HEK293 (cell line): Measurements from ENCODE around the gene MAP1LC3B2.

Source experiments
- CTCF ChIA-PET: fragments of 350-600 bp; formaldehyde crosslinking; extraction: SDS; loops from one replicate; lab custom pipeline; 2021; ENCODE audit warnings: antibody characterized with exemption; lab: Yijun Ruan, JAX
- POLR2A ChIA-PET: fragments of 300-600 bp; formaldehyde crosslinking; extraction: SDS; loops from one replicate; lab custom pipeline; 2020; ENCODE audit warnings: antibody characterized with exemption, inconsistent platforms; lab: Yijun Ruan, JAX
- H3K27ac ChIP-seq: fragments of 200-500 bp; sonication (Bioruptor generic); 2 replicates; pipeline ENCODE4 v1.5.1; 2014; ENCODE audit warnings: low read depth, low read length, control low read depth, inconsistent platforms; ENCODE audit errors: extremely low read depth
- H3K36me3 ChIP-seq, 2 experiments: fragments of 200-500 bp in 1 of 2; sonication (Bioruptor generic) in 1 of 2; 1 replicate in 1 of 2; 2 replicates in 1 of 2; pipeline ENCODE4 v1.5.1; 2014 to 2017; ENCODE audit warnings: inconsistent platforms in 2 of 2, low read length in 2 of 2; ENCODE audit not compliant: control insufficient read depth in 2 of 2, insufficient read depth in 1 of 2
- H3K4me1 ChIP-seq: fragments of 200-500 bp; sonication (Bioruptor generic); 2 replicates; pipeline ENCODE4 v1.5.1; 2014; ENCODE audit warnings: mild to moderate bottlenecking, low read length, inconsistent platforms; ENCODE audit not compliant: control insufficient read depth, insufficient read depth
- H3K4me3 ChIP-seq: 2 replicates; pipeline ENCODE4 v1.5.1; 2011; ENCODE audit warnings: low read depth, mild to moderate bottlenecking, control low read depth, low read length, moderate library complexity
- H3K9me3 ChIP-seq: fragments of 200-500 bp; sonication (Bioruptor generic); 2 replicates; pipeline ENCODE4 v1.5.1; 2014; ENCODE audit warnings: low read depth, low read length, inconsistent platforms; ENCODE audit not compliant: control insufficient read depth, insufficient read depth
- BCL11A ChIP-seq: fragments of 450-650 bp; formaldehyde crosslinking; IDR thresholded peaks from 2 replicates; pipeline ENCODE4 v1.5.1; 2016; ENCODE audit warnings: low read depth, missing biosample characterization, missing genetic modification characterization
- MYNN ChIP-seq: fragments of 450-650 bp; formaldehyde crosslinking; IDR thresholded peaks from 2 replicates; pipeline ENCODE4 v1.5.1; 2016; ENCODE audit warnings: missing biosample characterization, missing genetic modification characterization, borderline replicate concordance
- ZNF132 ChIP-seq: fragments of 450-650 bp; formaldehyde crosslinking; IDR thresholded peaks from 2 replicates; pipeline ENCODE4 v1.5.1; 2017; ENCODE audit warnings: missing biosample characterization, missing genetic modification characterization, borderline replicate concordance
- ZNF133 ChIP-seq: fragments of 450-650 bp; formaldehyde crosslinking; IDR thresholded peaks from 2 replicates; pipeline ENCODE4 v1.5.1; 2016; ENCODE audit warnings: missing biosample characterization, missing genetic modification characterization
- ZNF335 ChIP-seq: fragments of 450-650 bp; formaldehyde crosslinking; conservative IDR thresholded peaks from 2 replicates; pipeline ENCODE4 v1.5.1; 2016; ENCODE audit warnings: missing biosample characterization, missing genetic modification characterization
- ZNF426 ChIP-seq: fragments of 450-650 bp; formaldehyde crosslinking; IDR thresholded peaks from 2 replicates; pipeline ENCODE4 v1.5.1; 2017; ENCODE audit warnings: missing biosample characterization, missing genetic modification characterization, mild to moderate bottlenecking, inconsistent platforms, moderate library complexity
- ZNF558 ChIP-seq: fragments of 450-650 bp; formaldehyde crosslinking; IDR thresholded peaks from 2 replicates; pipeline ENCODE4 v1.5.1; 2016; ENCODE audit warnings: missing biosample characterization, missing genetic modification characterization
- ZNF560 ChIP-seq: fragments of 450-650 bp; formaldehyde crosslinking; IDR thresholded peaks from 2 replicates; pipeline ENCODE4 v1.5.1; 2017; ENCODE audit warnings: missing biosample characterization, missing genetic modification characterization, borderline replicate concordance
- ZNF596 ChIP-seq: fragments of 450-650 bp; IDR thresholded peaks from 2 replicates; pipeline ENCODE4 v1.5.0; 2018; ENCODE audit warnings: missing biosample characterization, mild to moderate bottlenecking, missing genetic modification characterization, moderate library complexity
- ZNF623 ChIP-seq: fragments of 450-650 bp; formaldehyde crosslinking; IDR thresholded peaks from 2 replicates; pipeline ENCODE4 v1.5.1; 2016; ENCODE audit warnings: missing biosample characterization, missing genetic modification characterization
- ZNF658 ChIP-seq: fragments of 450-650 bp; formaldehyde crosslinking; IDR thresholded peaks from 2 replicates; pipeline ENCODE4; 2016; ENCODE audit warnings: missing biosample characterization, missing genetic modification characterization
- TF ChIP-seq, protein P1 (sequence below): fragments of 450-650 bp; formaldehyde crosslinking; IDR thresholded peaks from 2 replicates; pipeline ENCODE4 v1.5.1; 2016; ENCODE audit warnings: missing biosample characterization, missing genetic modification characterization
- TF ChIP-seq, protein P2 (sequence below): fragments of 450-650 bp; IDR thresholded peaks from 2 replicates; pipeline ENCODE4 v1.5.1; 2018; ENCODE audit warnings: missing biosample characterization, mild to moderate bottlenecking, missing genetic modification characterization
- TF ChIP-seq, protein P3 (sequence below): fragments of 450-650 bp; formaldehyde crosslinking; conservative IDR thresholded peaks from 2 replicates; pipeline ENCODE4 v1.5.1; 2016; ENCODE audit warnings: low read depth, missing biosample characterization, missing genetic modification characterization
- TF ChIP-seq, protein P4 (sequence below): fragments of 450-650 bp; formaldehyde crosslinking; IDR thresholded peaks from 2 replicates; pipeline ENCODE4 v1.5.1; 2016; ENCODE audit warnings: missing biosample characterization, missing genetic modification characterization
- TF ChIP-seq, protein P5 (sequence below): fragments of 450-650 bp; formaldehyde crosslinking; IDR thresholded peaks from 2 replicates; pipeline ENCODE4 v1.5.1; 2017; ENCODE audit warnings: missing biosample characterization, mild to moderate bottlenecking, missing genetic modification characterization, moderate library complexity

MAP1LC3B2 gene

DNA sequence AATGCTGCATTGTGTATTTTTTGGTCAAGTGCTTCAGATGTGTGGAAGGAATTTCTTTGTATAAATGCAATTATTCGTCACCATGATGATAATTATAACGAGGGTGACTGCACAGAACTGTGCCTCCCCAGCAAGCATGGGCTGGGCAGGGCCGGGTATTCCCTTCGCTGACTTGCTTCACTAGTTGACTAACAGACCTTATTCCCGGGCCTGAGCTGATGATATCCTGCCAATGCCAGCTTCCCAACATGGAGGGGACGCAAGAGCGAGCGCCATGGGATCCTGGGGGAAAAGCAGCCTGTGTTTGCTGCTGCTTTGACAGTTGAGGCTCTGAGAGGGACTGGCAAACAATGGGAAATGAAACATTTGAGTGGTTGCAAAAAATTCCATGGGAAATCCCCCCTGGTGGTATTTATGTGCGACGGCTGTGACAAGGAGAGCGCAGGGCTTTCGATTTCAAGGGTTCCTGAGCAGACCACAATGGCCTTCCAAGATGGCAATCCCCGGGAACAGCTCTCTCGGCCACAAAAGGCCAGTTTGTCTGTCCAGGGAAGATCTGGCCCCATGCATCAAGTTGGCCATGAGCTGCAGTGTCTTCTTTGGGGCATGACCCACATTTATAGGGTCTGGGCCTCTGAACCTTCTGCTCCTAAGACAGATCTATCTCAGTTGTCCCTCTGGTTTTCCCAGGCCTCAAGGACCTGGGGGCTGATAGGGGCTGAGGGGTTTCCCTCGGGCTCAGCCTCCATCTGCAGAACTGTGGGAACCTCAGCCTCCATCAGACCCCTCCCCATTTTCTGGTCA is 21.9 kb upstream of the MAP1LC3B2 start (continued):
- TF ChIP-seq, protein P1, sequence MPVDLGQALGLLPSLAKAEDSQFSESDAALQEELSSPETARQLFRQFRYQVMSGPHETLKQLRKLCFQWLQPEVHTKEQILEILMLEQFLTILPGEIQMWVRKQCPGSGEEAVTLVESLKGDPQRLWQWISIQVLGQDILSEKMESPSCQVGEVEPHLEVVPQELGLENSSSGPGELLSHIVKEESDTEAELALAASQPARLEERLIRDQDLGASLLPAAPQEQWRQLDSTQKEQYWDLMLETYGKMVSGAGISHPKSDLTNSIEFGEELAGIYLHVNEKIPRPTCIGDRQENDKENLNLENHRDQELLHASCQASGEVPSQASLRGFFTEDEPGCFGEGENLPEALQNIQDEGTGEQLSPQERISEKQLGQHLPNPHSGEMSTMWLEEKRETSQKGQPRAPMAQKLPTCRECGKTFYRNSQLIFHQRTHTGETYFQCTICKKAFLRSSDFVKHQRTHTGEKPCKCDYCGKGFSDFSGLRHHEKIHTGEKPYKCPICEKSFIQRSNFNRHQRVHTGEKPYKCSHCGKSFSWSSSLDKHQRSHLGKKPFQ (tag by site-specific recombination) = no peak
- TF ChIP-seq, protein P2, sequence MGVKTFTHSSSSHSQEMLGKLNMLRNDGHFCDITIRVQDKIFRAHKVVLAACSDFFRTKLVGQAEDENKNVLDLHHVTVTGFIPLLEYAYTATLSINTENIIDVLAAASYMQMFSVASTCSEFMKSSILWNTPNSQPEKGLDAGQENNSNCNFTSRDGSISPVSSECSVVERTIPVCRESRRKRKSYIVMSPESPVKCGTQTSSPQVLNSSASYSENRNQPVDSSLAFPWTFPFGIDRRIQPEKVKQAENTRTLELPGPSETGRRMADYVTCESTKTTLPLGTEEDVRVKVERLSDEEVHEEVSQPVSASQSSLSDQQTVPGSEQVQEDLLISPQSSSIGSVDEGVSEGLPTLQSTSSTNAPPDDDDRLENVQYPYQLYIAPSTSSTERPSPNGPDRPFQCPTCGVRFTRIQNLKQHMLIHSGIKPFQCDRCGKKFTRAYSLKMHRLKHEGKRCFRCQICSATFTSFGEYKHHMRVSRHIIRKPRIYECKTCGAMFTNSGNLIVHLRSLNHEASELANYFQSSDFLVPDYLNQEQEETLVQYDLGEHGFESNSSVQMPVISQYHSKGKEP (tag by site-specific recombination) = no peak
- TF ChIP-seq ZNF658 (no peak), ZNF335 (no peak), ZNF558 (tag by site-specific recombination) (no peak)
- TF ChIP-seq, protein P3, sequence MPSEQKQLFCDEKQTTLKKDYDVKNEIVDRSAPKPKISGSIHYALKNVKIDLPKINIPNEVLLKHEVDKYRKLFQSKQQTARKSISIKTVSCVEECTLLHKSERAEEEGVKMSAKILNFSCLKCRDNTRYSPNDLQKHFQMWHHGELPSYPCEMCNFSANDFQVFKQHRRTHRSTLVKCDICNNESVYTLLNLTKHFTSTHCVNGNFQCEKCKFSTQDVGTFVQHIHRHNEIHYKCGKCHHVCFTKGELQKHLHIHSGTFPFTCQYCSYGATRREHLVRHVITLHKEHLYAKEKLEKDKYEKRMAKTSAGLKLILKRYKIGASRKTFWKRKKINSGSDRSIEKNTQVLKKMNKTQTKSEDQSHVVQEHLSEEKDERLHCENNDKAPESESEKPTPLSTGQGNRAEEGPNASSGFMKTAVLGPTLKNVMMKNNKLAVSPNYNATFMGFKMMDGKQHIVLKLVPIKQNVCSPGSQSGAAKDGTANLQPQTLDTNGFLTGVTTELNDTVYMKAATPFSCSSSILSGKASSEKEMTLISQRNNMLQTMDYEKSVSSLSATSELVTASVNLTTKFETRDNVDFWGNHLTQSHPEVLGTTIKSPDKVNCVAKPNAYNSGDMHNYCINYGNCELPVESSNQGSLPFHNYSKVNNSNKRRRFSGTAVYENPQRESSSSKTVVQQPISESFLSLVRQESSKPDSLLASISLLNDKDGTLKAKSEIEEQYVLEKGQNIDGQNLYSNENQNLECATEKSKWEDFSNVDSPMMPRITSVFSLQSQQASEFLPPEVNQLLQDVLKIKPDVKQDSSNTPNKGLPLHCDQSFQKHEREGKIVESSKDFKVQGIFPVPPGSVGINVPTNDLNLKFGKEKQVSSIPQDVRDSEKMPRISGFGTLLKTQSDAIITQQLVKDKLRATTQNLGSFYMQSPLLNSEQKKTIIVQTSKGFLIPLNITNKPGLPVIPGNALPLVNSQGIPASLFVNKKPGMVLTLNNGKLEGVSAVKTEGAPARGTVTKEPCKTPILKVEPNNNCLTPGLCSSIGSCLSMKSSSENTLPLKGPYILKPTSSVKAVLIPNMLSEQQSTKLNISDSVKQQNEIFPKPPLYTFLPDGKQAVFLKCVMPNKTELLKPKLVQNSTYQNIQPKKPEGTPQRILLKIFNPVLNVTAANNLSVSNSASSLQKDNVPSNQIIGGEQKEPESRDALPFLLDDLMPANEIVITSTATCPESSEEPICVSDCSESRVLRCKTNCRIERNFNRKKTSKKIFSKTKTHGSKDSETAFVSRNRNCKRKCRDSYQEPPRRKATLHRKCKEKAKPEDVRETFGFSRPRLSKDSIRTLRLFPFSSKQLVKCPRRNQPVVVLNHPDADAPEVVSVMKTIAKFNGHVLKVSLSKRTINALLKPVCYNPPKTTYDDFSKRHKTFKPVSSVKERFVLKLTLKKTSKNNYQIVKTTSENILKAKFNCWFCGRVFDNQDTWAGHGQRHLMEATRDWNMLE (tag by site-specific recombination) = no peak
- TF ChIP-seq, protein P4, sequence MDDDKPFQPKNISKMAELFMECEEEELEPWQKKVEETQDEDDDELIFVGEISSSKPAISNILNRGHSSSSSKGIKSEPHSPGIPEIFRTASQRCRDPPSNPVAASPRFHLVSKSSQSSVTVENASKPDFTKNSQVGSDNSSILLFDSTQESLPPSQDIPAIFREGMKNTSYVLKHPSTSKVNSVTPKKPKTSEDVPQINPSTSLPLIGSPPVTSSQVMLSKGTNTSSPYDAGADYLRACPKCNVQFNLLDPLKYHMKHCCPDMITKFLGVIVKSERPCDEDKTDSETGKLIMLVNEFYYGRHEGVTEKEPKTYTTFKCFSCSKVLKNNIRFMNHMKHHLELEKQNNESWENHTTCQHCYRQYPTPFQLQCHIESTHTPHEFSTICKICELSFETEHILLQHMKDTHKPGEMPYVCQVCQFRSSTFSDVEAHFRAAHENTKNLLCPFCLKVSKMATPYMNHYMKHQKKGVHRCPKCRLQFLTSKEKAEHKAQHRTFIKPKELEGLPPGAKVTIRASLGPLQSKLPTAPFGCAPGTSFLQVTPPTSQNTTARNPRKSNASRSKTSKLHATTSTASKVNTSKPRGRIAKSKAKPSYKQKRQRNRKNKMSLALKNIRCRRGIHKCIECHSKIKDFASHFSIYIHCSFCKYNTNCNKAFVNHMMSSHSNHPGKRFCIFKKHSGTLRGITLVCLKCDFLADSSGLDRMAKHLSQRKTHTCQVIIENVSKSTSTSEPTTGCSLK = no peak
- TF ChIP-seq, protein P5, sequence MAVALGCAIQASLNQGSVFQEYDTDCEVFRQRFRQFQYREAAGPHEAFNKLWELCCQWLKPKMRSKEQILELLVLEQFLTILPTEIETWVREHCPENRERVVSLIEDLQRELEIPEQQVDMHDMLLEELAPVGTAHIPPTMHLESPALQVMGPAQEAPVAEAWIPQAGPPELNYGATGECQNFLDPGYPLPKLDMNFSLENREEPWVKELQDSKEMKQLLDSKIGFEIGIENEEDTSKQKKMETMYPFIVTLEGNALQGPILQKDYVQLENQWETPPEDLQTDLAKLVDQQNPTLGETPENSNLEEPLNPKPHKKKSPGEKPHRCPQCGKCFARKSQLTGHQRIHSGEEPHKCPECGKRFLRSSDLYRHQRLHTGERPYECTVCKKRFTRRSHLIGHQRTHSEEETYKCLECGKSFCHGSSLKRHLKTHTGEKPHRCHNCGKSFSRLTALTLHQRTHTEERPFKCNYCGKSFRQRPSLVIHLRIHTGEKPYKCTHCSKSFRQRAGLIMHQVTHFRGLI (tag by site-specific recombination) = no peak

DNA sequence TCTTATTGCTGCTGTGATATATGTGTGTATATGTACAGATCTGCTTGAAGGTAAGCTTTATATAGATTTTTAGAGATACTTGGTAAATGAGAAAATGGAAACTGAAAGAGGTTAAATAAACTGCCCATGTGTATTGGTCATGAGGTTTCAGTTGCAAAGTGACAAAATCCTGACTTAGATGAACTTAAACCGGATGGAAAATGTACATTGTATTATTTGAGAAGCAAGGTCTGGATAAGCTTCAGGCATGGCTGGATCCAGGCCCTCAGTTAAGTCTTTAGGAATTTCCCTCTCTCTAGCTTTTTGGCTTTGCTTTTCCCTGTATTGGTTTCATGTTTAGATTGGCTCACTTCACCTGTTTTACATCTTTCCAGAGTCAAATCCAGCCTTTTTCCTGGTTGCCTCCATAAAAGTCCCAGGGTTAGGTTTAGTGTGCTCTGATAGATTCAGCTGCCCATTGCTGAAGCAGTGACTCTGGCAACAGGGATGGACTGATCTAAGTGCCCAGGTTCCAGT is 21.0 kb upstream of the MAP1LC3B2 start:
- POLR2A ChIA-PET = no interaction called here

More for the DNA sequence above, 21.0 kb upstream of the MAP1LC3B2 start:
- TF ChIP-seq ZNF596 (tag by site-specific recombination) (no peak), ZNF133 (tag by site-specific recombination) (no peak), BCL11A (tag by site-specific recombination) (no peak), ZNF623 (tag by site-specific recombination) (no peak), MYNN (tag by site-specific recombination) (peak; percentile 75), ZNF560 (no peak), ZNF426 (no peak), ZNF132 (tag by site-specific recombination) (no peak)
- Histone ChIP-seq H3K36me3 (no peaks in the 10 kb centered on the region), H3K4me1 (peaks cover 4% of the 10 kb centered on the region), H3K9me3 (no peaks in the 10 kb centered on the region), H3K4me3 (no peak overlapping the region), H3K27ac (no peak overlapping the region)
- CTCF ChIA-PET = interaction anchor here (0.6 to 2.4 kb wide), 3 partner anchors 62 to 262 kb away, joined by 3 to 9 read pairs (median 4); no protein-coding TSS in a partner anchor
